Endothelial cell of umbilical vein (primary cell): ENCODE data around the gene MARVELD3. TPM values are rescaled to one million over a fixed set of nuclear protein-coding genes. Genes with fewer than 3 reads are reported as not detected.

Source experiments
- BruUV-seq: library from RNA; stranded (reverse); fragments of 400-500 nt; replicated peaks from 2 replicates; lab custom pipeline; 2021; lab: Mats Ljungman, UMichigan
- CTCF ChIA-PET: fragments of 300-600, 350-600 bp; sonication (Branson Sonifier 250); formaldehyde crosslinking; loops from one replicate; lab custom pipeline; 2021; ENCODE audit warnings: antibody characterized with exemption, inconsistent platforms; lab: Charles Lee
- POLR2A ChIA-PET: fragments of 300-600, 350-600 bp; sonication (Branson Sonifier 250); formaldehyde crosslinking; loops from one replicate; lab custom pipeline; 2021; ENCODE audit warnings: antibody characterized with exemption, inconsistent platforms; lab: Charles Lee
- DNase-seq: peaks from one replicate; pipeline ENCODE4 v3.0.0-alpha.2; 2011; ENCODE audit warnings: low read depth, low spot score
- FAIRE-seq: peaks from 2 replicates; lab custom pipeline; 2011; peaks lifted over from hg19 to GRCh38; lab: Jason Lieb, UNC
- H2AFZ ChIP-seq: 2 replicates; pipeline ENCODE4 v1.6.0; 2012; ENCODE audit warnings: low read depth, low read length, control low read depth, inconsistent platforms
- H3K27ac ChIP-seq: 2 replicates; pipeline ENCODE4 v1.5.1; 2011; ENCODE audit warnings: low read depth, mild to moderate bottlenecking, control low read depth, low read length, moderate library complexity; ENCODE audit not compliant: insufficient read depth
- H3K27me3 ChIP-seq, 2 experiments: 2 replicates each; pipeline versions ENCODE4 v1.6.0 to v1.6.1; 2011; ENCODE audit warnings: low read length in 2 of 2, mixed read lengths in 1 of 2; ENCODE audit not compliant: control insufficient read depth in 2 of 2, insufficient read depth in 2 of 2
- H3K36me3 ChIP-seq, 2 experiments: 2 replicates in 1 of 2; 3 replicates in 1 of 2; pipeline ENCODE4 v1.5.1; 2011; ENCODE audit warnings: low read length in 2 of 2, mild to moderate bottlenecking in 1 of 2, moderate library complexity in 1 of 2; ENCODE audit not compliant: control insufficient read depth in 2 of 2, insufficient read depth in 2 of 2; ENCODE audit errors: extremely low read depth in 1 of 2
- H3K4me1 ChIP-seq: 3 replicates; pipeline ENCODE4 v1.5.1; 2011; ENCODE audit warnings: mild to moderate bottlenecking, low read length; ENCODE audit not compliant: control insufficient read depth, insufficient read depth; ENCODE audit errors: extremely low read depth
- H3K4me2 ChIP-seq: 2 replicates; pipeline ENCODE4 v1.6.1; 2011; ENCODE audit warnings: low read length, control low read depth, mixed read lengths; ENCODE audit not compliant: insufficient read depth
- H3K4me3 ChIP-seq, 3 experiments: fragments of 200-600 bp in 1 of 3; sonication (generic), shearing (Covaris generic) in 1 of 3; replicated peaks in 1 of 3; 2 replicates each; pipeline ENCODE4 v1.5.1; 2011 to 2016; ENCODE audit warnings: control low read depth in 3 of 3, low read length in 3 of 3, mild to moderate bottlenecking in 2 of 3, inconsistent platforms in 1 of 3, low read depth in 1 of 3, moderate library complexity in 1 of 3; ENCODE audit not compliant: insufficient read depth in 1 of 3
- H3K79me2 ChIP-seq: 2 replicates; pipeline ENCODE4 v1.6.0; 2012; ENCODE audit warnings: low read length, inconsistent platforms; ENCODE audit not compliant: control insufficient read depth, insufficient read depth
- H3K9ac ChIP-seq: replicated peaks from 2 replicates; pipeline ENCODE3; 2011; ENCODE audit warnings: low read length, control low read depth; ENCODE audit not compliant: insufficient read depth; ENCODE audit errors: extremely low read depth
- H3K9me1 ChIP-seq: replicated peaks from 3 replicates; pipeline ENCODE4 v1.6.0; 2011; ENCODE audit warnings: mild to moderate bottlenecking, low read length; ENCODE audit not compliant: control insufficient read depth, insufficient read depth; ENCODE audit errors: extremely low read depth
- H3K9me3 ChIP-seq: replicated peaks from 2 replicates; pipeline ENCODE4 v1.5.1; 2012; ENCODE audit warnings: low read length, inconsistent platforms; ENCODE audit not compliant: control insufficient read depth, insufficient read depth
- H4K20me1 ChIP-seq: replicated peaks from 2 replicates; pipeline ENCODE3; 2011; ENCODE audit warnings: mild to moderate bottlenecking, low read length; ENCODE audit not compliant: control insufficient read depth, insufficient read depth; ENCODE audit errors: extremely low read depth
- EZH2 ChIP-seq: IDR thresholded peaks from 2 replicates; pipeline ENCODE4 v1.6.1; 2012; ENCODE audit warnings: borderline replicate concordance, low read depth, mild to moderate bottlenecking, moderate library complexity, low read length, inconsistent platforms; ENCODE audit not compliant: severe bottlenecking
- FOS ChIP-seq: IDR thresholded peaks from 2 replicates; pipeline ENCODE4 v1.6.1; 2011; ENCODE audit warnings: mild to moderate bottlenecking, low read length, moderate library complexity, borderline replicate concordance; ENCODE audit not compliant: insufficient read depth
- GATA2 ChIP-seq: IDR thresholded peaks from 2 replicates; pipeline ENCODE4 v1.7.0; 2011; ENCODE audit warnings: low read depth, mild to moderate bottlenecking, moderate library complexity, mixed read lengths, low read length; ENCODE audit not compliant: insufficient read length, insufficient read depth
- JUN ChIP-seq: IDR thresholded peaks from 2 replicates; pipeline ENCODE4 v1.6.1; 2011; ENCODE audit warnings: borderline replicate concordance, low read depth; ENCODE audit not compliant: insufficient read length, insufficient read depth
- MYC ChIP-seq: IDR thresholded peaks from one replicate; pipeline ENCODE4 v1.6.1; 2011; ENCODE audit warnings: mild to moderate bottlenecking, low read depth, low read length
- POLR2A ChIP-seq: IDR thresholded peaks from 2 replicates; pipeline ENCODE4 v1.6.1; 2012; ENCODE audit warnings: low read depth, mild to moderate bottlenecking, control low read depth, low read length
- POLR2AphosphoS5 ChIP-seq: IDR thresholded peaks from 2 replicates; pipeline ENCODE4 v1.6.1; 2012; ENCODE audit warnings: low read depth, mild to moderate bottlenecking, control low read depth, low read length, moderate library complexity; ENCODE audit not compliant: insufficient read depth
- dilution Hi-C: fragments of 300-500 bp; cut with MboI; formaldehyde crosslinking; loops from one replicate; pipeline ENCODE4 v1.15.0; 2019; ENCODE audit warnings: low sequenced_read_pairs; ENCODE audit not compliant: extremely low pct_ligation_motif_present
- intact Hi-C: fragments of 100-400 bp; cut with micrococcal nuclease; formaldehyde crosslinking; loops from one replicate; pipeline ENCODE4 v1.10.0; 2022
- polyA plus RNA-seq, 4 experiments: library from polyadenylated mRNA; depleted of rRNA in 3 of 4; stranded (reverse) in 3 of 4; unstranded in 1 of 4; fragments of >200 nt; gene quantifications; 2 replicates each; pipeline versions ENCODE4 v1.2.1 to v1.2.3, GENCODE V29; 2011 to 2012; ENCODE audit warnings: missing spikeins in 1 of 4
- total RNA-seq: library from RNA; stranded (reverse); gene quantifications from 2 replicates; pipeline ENCODE4 v1.2.3, GENCODE V29; 2021
- TF ChIP-seq, protein P1 (sequence below): IDR thresholded peaks from 2 replicates; pipeline ENCODE4 v1.6.1; 2011; ENCODE audit not compliant: insufficient read depth, insufficient read length
- TF ChIP-seq, protein P2 (sequence below), 2 donors: IDR thresholded peaks; 1 replicate in 1 of 2; 2 replicates in 1 of 2; pipeline ENCODE4 v1.5.1; 2011; ENCODE audit warnings: low read length in 2 of 2, mild to moderate bottlenecking in 2 of 2, moderate library complexity in 2 of 2, control low read depth in 1 of 2, inconsistent platforms in 1 of 2, low read depth in 1 of 2; ENCODE audit not compliant: insufficient read depth in 1 of 2; ENCODE audit errors: extremely low read depth in 1 of 2

The MARVELD3 gene
- total and polyA plus RNA-seq, 2 donors (not counting 3 experiments of a cell fraction or from before 2014, with no cell fraction given): not detected

DNA sequence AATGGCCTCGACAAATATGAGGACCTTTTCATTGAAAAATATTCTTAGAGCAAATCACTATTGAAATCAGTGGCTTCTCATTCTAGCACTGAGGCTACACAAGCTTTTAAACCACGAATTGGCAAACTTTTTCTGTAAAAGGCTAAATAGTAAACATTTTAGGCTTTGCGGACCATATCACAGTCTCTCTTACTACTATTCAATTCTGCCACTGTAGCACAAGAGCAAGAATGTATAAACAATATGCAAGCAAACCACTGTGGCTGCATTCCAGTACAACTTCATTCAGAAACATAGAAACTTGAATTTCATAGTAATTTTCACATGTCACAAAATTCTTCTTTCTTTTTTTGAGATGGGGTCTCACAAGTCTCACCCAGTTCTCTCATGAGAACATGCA lies 49.4 kb downstream of the MARVELD3 start:
- Histone ChIP-seq H3K79me2 (no peaks in the 10 kb centered on the region), H3K4me1 (no peaks in the 10 kb centered on the region), H2AFZ (no peak overlapping the region), H3K9me3 (no peaks in the 10 kb centered on the region), H3K27me3 (no peaks in the 10 kb centered on the region), H3K9me1 (no peaks in the 10 kb centered on the region), H3K27ac (no peak overlapping the region), H3K36me3 (peaks cover 7 to 9% of the 10 kb centered on the region in 2 experiments), H3K4me3 (no peak overlapping the region), H4K20me1 (no peaks in the 10 kb centered on the region), H3K9ac (no peak overlapping the region), H3K4me2 (no peak overlapping the region)
- intact Hi-C loops: no loop called here
- BruUV-seq: no TSS peak
- ChIA-PET POLR2A (no interaction called here), CTCF (no interaction called here)
- DNase-seq (no peak), FAIRE-seq (no peak)
- TF ChIP-seq EZH2: no peak
- TF ChIP-seq JUN: no peak
- no peak for TF ChIP-seq POLR2AphosphoS5
- no peak for TF ChIP-seq MYC
- no peak for TF ChIP-seq GATA2
- TF ChIP-seq, protein P1, sequence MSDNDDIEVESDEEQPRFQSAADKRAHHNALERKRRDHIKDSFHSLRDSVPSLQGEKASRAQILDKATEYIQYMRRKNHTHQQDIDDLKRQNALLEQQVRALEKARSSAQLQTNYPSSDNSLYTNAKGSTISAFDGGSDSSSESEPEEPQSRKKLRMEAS: no peak
- no peak for TF ChIP-seq POLR2A
- TF ChIP-seq FOS: no peak
- TF ChIP-seq, protein P2, sequence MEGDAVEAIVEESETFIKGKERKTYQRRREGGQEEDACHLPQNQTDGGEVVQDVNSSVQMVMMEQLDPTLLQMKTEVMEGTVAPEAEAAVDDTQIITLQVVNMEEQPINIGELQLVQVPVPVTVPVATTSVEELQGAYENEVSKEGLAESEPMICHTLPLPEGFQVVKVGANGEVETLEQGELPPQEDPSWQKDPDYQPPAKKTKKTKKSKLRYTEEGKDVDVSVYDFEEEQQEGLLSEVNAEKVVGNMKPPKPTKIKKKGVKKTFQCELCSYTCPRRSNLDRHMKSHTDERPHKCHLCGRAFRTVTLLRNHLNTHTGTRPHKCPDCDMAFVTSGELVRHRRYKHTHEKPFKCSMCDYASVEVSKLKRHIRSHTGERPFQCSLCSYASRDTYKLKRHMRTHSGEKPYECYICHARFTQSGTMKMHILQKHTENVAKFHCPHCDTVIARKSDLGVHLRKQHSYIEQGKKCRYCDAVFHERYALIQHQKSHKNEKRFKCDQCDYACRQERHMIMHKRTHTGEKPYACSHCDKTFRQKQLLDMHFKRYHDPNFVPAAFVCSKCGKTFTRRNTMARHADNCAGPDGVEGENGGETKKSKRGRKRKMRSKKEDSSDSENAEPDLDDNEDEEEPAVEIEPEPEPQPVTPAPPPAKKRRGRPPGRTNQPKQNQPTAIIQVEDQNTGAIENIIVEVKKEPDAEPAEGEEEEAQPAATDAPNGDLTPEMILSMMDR (IDR thresholded peaks at IDR 0.05; ENCODE audit: extremely low read depth in 1 of 2, insufficient read depth in 1 of 2, low read depth in 1 of 2, low read length in 2 of 2): no peak
- dilution Hi-C loops: no loop called here
